Suppressor macrophage (primary cell): ENCODE results near the gene CDCA3.
A peak's percentile ranks its signal among the peaks of the same experiment; 100 is the strongest.
"Not testable (repeated sequence)": the region's sequence is repeated elsewhere in the genome, so short reads cannot be mapped to it uniquely, and the experiment has no call there.

Source experiments
- DNase-seq, 4 experiments: peaks; one replicate each; pipeline ENCODE4 v3.0.0-alpha.2; 2020 to 2022

CDCA3 gene

DNA sequence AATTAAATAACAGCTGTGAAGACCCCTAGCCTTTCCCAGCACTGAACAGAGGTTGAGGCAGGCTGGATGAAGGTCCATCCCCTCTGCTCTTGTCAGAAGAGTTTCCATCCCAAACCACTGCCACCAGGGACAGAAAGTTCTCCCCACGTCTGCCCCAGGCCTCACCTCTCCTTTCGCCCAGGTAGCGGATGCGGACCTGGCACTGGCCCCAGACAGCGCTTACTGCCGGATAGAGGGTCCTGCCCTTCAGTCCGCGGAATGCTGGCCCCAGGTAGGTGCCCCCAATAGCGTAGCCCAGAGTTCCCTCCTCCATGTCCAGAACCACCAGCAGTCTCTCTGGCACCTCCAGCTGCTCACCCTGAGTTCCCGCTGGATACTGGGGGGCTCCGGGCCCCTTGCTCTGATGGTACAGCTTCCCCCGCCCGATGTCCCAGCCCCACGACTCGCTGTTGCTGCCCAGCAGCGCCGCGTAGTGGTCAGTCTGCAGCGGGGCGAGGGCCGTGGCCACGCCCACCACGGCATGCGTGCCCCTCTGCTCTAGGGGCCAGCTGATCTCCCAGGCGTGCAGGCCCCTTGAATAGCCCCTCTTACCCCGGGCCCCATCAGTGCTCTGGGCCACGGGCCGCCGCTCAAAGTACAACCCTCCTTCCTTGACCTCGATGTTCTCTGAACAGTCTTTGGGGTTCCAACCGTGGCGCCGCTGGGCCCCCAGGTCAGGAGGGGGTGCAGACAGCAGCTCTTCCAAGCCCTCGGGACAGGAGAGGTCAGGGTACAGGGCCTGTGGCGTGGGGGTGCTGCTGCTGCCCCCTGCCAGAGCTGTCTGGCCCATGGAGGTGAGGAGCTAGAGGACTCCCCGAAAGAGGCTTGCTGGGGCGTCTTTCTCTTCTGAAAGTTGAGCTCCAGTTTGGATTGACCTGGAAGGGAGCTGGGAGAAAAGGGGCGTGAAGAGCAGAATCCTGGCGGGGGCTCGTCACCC is 21.3 kb upstream of the CDCA3 start:
- DNase-seq, result peak; percentile 83 to 93 (median 90)

DNA sequence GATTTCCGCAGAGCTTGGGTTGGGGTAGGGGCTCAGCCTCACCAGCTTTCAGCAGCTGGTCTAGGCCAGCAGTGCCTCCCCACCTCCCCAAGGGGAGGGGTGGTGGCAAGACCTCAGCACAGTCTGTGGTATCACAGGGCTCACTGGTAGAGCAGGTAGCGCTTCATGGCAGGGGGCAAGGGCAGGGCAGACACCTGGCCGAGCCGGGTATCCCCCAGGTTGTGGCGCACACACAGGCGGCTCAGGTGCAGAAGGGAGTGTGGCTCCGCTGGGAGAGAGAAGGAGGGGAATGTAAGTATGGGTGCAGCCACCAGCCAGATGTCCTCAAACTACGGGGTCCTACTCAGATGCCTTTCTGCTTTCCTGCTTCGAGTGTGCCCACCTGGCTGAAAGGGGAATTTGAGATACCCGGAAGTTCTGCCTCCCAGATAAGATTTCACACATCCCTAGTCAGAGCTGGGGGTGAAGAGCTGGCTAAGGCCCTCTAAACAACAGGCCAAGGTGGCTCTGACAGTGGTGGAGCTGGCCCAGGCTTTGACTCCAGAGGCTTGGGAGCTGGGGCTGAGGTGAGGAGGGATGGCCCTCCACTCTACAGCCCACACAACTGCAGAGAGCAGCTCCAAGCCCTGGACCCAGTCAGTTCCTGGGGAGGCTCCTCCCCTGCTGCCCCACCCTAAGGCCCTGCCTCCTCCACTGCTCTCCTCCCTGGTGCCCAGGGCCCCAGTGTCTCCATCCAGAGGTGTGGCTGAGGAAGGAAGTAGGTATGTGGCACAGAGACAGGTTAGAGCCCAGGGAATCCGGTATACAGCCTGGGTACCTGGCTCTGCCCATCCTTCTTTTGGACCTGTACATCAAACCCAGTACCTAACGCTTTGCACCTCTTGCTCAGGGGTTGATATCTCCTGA is 20.2 kb upstream of the CDCA3 start:
- DNase-seq, result peak in 2 of 4 experiments; percentile 16 to 18

DNA sequence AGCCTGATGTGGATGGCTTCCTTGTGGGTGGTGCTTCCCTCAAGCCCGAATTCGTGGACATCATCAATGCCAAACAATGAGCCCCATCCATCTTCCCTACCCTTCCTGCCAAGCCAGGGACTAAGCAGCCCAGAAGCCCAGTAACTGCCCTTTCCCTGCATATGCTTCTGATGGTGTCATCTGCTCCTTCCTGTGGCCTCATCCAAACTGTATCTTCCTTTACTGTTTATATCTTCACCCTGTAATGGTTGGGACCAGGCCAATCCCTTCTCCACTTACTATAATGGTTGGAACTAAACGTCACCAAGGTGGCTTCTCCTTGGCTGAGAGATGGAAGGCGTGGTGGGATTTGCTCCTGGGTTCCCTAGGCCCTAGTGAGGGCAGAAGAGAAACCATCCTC is 19.2 kb upstream of the CDCA3 start:
- not testable (repeated sequence) for DNase-seq

DNA sequence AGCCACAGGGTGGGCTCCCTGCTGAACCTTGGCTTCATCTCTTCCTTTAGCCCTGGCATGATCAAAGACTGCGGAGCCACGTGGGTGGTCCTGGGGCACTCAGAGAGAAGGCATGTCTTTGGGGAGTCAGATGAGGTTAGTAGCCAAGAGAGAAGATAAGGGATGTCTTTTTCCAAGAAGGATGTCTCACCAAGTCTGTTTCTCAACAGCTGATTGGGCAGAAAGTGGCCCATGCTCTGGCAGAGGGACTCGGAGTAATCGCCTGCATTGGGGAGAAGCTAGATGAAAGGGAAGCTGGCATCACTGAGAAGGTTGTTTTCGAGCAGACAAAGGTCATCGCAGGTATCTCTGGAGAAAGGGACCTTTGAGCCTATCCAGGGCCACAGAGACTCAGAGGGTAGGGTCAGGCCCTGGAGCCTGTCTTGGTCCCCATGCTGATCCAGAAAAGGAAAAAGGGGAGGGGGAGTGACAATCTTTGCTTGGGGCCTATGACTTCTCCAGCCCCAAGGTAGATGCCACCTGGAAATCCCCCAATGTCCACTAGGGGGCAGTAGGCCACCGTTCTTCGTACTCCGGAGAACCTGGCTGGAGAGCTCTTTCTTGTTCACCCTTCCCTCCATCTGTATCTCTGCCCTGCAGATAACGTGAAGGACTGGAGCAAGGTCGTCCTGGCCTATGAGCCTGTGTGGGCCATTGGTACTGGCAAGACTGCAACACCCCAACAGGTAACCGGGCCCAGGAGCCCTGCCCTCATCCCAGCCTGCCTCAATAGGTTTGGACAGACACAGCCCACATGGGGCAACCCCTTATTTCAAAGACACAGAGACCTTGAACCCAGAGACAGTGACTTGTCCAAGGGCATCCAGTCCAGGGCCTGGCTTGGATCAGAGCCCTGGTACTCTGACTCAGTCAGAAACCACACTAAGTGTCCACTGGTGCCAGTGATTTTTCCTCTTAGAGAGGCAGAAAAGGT is 18.2 kb upstream of the CDCA3 start:
- DNase-seq, result peak; percentile 79 to 89 (median 84)

DNA sequence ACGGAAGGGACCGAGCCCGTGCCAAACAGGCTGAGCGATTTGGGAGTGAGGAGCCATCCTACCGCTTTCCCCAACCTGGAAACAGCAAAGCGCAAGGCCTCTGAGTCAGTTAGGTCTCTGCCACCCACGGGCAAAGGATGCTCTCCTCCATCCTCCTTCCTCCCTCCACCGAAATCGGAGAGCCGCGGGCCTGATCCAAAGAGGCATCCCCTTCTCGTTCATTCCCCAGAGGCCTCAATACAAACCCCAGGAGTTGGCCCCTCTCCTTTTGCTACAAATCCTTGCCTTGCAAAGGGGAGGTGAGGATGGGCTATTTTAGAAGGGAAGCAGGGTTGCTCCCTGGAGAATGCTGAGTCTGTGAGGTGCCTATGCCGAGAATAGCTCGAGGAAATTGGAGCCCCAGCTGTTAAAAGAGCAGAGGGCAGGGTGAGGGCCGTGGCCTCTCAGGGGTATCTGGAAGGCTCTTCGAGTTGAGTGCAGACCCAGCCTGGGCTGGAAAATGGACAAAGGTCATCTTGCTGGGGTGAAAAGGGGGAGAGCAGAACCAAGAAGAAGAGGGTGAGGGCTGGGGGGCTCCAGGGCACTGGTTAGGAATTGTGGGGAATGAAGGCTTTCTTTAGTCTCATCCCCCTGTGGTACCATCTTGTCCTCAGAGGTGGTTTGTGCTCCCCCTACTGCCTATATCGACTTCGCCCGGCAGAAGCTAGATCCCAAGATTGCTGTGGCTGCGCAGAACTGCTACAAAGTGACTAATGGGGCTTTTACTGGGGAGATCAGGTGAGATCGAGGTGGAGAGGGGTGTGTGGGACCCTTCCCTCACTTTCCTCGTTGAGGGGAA is 17.3 kb upstream of the CDCA3 start:
- DNase-seq, result peak in 1 of 4 experiments; percentile 50

DNA sequence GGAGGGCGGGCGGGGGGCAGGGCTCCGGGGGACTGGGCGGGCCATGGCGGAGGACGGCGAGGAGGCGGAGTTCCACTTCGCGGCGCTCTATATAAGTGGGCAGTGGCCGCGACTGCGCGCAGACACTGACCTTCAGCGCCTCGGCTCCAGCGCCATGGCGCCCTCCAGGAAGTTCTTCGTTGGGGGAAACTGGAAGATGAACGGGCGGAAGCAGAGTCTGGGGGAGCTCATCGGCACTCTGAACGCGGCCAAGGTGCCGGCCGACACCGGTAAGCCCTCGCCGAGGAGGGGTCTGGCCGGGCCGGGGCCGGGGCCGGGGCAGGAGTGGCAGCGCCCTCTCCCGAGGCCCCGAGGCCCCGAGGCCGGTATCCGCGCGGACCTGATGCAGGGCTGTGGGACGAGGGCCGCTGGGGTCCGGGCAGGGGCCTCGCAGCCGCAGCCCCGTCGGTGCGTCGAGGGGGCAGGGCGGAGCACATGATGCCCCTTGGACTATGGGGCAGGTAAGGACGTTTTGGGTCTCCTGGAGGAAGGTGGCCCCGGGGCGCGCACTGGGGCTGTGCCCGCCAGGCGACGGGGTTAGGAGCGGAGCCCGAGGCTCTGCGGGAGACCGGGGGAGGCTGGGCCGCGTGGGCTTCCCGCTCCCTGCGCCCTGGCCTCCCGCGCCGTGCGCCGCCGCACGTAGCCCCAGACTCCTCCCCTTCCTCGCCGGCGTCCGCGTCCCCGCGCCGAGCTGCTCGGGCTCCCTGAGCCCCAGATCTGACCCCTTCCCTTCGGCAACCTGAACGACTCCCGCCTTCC is 16.5 kb upstream of the CDCA3 start, which contains the start of gene TPI1:
Gene TPI1 (plus strand): TSS at position 119 of the 798 bp plus-strand sequence. CDS start 36 bp downstream, at position 155.
- DNase-seq, result peak; percentile 90 to 96 (median 93)

DNA sequence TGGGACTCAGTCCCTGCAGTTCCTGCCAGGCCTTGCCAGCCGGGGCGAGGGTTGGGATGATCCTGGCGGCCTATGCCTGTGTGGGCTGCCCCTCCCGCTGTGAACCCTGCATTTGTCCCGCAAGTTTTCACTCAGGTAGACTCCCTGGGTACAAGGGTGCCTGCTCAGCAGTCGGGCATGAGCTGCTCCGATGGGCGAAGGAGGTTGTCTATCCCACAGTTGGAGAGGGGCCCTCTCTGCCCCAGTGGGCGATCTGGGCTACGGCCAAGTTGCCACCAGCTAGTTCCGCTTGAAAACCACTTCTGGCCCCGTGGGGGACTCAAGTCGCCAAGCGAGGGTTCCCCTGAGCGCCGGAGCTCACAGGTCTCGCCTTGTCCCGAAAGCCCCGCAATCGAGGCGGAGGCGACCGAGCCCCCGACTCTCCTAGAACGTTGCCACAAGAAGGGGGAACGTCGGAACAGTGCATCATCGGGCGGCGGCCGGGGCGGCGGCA is 15.9 kb upstream of the CDCA3 start:
- DNase-seq, result peak in 2 of 4 experiments; percentile 86 to 88

DNA sequence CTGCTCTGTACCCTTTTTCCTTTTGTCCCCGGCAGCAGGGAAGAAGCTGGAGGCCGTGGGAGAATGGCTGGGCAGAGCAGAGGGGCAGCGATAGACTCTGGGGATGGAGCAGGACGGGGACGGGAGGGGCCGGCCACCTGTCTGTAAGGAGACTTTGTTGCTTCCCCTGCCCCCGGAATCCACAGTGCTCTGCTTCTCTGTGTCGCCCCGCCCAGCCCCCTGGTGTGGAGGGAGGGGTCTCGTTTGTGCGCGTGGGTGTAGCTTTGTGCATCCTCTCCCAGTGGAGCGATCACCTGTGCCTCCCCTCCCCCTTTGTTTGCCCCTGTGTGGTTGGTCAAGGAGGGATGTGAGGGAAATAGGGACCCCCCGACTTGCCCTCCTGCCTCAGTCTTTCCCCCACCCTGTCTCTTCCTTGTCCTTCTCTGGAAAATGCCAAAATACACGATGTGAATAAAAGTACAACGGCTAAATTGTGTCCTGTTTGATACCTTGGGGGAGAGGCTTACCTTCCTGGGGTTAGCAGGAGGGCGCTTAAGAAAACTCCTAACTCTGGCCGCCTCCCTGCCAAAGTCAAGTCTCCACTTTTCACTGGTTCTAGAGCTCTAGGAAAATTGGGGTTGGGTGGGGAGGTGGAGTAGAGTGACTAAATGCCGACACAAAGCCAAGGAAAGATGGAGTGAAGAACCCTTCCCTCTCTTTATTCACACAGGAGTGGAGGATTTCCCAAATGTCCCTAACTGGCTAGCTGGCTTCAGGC is 15.3 kb upstream of the CDCA3 start:
- DNase-seq, result no peak

DNA sequence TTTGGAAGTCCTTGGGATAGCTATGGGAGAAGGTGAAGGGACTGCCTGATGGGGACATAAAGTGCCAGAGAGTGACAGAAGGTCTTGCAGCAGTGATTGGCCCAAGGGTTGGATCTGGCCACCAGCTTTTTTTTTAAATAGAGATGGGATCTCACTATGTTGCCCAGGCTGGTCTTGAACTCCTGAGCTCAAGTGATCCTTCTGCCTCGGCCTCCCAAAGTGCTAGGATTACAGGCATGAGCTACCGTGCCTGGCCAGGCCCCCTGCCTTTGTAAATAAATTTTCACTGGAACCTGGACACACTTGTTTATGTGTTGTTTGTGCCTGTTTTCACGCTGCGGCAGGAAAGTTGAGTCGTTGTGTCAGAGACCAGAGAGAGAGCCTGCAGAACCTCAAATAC is 14.2 kb upstream of the CDCA3 start:
- not testable (repeated sequence) for DNase-seq

DNA sequence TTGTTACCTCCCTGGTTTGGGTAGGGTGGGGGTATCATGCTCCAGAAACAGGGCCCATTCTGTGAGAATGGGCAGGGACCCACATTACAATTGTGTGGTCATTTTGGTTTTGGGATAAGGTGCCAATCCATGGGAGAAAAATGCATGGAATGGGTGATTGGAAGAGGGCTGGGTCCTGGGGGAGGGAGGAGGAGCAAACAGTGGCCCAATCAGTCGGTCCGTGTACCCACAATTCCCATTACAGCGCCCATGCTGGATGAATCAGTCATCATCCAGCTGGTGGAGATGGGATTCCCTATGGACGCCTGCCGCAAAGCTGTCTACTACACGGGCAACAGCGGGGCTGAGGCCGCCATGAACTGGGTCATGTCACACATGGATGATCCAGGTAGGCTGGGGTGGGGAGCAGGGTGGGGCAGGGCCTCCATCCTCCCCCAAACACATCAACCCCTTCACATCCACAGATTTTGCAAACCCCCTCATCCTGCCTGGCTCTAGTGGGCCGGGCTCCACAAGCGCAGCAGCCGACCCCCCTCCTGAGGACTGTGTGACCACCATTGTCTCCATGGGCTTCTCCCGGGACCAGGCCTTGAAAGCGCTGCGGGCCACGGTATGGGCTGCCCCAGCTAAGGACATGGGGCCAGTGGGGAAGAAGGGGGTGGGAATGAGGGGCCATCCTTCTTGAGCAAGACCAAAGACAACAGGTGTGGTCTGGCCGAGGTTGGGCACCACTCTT is 12.7 kb upstream of the CDCA3 start:
- no peak for DNase-seq

DNA sequence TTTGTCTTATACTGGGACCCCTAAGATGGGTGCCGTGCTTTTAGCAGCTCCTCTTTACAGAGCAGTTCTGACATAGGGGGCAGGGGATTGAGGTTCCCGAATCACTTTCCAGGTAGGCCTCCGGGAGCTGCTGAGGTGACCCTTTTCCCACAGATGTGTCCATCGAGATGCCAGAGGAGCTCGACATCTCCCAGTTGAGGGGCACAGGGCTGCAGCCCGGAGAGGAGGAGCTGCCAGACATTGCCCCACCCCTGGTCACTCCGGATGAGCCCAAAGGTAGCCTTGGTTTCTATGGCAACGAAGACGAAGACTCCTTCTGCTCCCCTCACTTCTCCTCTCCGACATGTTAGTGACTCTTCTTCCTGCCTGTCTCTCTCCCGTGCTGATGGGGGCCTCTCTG is 11.9 kb upstream of the CDCA3 start:
- no peak for DNase-seq

DNA sequence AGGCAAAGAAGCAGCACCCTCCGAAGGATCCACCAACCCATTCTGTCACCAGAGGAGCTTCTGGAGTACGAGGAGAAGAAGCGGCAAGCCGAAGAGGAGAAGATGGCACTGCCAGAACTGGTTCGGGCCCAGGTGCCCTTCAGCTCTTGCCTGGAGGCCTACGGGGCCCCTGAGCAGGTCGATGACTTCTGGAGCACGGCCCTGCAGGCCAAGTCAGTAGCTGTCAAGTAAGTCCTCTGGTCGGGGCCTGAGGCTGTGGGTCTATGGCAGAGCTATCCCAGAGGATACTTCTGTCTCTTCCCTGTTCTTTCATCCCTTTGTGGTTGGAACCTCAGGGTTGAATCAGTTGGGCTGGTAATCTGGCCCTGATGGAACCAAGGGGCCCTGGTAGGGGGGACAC is 10.3 kb upstream of the CDCA3 start:
- DNase-seq, result no peak

DNA sequence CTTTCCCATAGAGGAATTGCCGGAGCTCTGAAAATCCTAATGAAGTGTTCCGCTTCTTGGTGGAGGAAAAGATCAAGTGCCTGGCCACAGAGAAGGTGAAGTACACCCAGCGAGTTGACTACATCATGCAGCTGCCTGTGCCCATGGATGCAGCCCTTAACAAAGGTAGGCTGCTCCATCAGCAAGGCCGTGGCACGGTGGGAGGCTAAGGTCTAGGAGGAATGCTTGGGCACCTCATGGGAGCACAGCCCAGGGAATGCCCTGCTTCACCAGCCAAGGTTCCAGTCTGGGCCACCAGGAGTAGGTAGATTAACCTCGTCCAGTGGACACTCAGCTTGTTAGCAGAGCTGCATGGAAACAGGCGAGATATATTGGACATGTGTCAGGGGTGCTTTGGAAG is 9.9 kb upstream of the CDCA3 start:
- no peak for DNase-seq

DNA sequence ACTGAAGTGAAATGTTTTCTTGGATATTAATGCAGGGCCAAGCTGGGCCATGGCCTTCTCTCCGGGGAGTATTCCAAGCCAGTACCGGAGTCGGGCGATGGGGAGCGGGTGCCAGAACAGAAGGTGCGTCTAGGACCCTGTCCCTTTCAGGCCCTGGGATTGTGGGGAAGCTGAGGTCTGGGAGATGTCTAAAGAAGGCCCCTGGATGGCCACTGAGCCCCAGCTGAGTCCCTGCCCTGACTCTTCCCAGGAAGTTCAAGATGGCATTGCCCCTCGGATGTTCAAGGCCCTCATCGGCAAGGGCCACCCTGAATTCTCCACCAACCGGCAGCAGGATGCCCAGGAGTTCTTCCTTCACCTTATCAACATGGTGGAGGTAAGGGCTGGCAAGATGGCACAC is 9.0 kb upstream of the CDCA3 start:
- DNase-seq, result no peak

DNA sequence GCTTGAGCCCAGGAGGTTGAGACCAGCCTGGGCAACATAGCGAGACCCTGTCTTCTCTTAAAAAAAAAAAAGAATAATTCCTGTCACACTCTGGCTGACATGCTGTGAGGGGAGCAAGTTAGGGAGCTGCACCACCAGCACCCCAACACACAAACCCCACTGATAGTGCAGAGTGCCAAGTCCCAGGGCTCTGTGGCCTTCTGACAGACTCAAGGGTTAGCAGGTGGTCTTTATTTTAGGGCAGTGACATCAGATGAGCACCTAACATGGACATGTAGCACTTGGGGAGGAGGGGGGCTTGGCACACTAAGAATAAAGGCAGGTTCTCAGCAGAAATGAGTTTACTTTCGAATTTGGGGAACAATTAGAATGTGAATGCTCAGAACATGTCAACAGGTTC is 7.7 kb upstream of the CDCA3 start:
- DNase-seq, result no peak

DNA sequence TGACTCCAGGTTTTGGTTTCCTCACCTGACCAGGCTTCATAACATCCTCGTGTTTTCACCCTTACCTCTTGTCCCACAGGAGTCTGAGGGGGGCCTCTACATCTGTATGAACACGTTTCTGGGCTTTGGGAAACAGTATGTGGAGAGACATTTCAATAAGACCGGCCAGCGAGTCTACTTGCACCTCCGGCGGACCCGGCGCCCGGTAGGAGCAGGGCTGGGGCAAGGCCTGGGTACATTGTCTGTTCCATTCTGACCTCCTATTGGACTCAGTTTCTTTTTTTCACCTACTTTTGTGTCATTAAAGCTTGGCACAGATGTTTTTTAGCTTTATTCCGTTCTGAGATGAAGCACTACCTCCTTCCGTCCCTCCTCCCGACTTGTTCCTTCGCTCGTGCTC is 4.2 kb upstream of the CDCA3 start:
- DNase-seq, result no peak

DNA sequence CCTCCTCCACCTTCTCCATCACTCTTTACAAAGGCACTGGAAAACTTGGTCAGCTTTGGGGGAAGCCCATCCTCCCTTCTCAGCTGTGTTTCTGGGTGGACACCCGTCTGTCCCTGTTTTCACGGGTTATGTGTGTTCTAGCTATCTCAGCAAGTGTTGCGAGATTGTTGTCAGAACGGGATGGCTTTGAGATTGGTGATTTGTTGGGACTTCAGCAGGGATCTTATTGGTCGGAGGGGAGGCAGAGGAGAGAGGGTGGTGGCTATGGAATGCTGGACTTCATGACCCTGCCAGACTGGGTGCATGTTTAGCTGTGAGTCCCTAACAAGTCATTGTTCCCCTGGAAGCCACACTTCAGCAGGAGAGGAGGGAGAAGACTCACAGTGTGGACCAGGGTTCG is 3.0 kb upstream of the CDCA3 start:
- DNase-seq, result no peak

DNA sequence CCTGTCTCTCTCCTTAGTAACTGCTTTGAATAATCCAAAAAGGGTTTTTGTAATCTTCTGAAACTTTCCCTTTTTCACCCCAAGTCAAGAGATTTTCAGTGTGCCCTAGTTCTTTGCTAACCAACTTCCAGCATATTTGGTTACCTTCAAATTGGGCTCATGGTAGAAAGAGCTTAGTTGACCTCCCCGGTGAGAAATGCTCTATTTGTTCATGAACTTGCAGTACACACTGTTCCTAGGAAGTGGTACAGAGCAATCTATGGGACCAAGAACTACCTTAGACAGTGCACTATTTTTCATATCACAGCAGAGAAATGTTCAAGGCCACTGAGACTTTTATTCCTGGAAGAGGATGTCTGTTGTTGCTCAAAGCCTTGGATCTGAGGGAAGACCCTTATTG is 2.5 kb upstream of the CDCA3 start:
- DNase-seq, result no peak
